Measurements from ENCODE around the gene AIF1L.
"Not testable (repeated sequence)": the region's sequence is repeated elsewhere in the genome, so short reads cannot be mapped to it uniquely, and the experiment has no call there.

Gene AIF1L

DNA sequence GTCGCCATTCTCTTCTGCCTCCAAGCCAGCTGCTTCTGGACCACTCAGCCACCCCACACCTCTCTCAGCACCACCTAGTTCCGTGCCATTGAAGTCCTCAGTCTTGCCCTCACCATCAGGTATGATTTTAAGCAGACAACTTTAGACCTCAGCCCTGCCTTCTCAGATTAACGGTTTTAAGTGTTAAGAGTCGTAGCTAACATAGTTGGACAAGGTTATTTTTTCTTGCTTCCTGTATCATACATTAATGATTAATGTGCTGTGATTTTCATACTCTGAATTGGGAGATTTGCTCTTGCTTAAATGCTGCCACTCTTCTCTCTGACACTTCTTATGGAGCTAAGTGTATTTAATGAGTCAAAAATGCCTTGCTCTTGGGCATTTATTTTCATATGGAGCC lies 49.9 kb downstream of the AIF1L start:
- DNase-seq (ENCODE audit: low read depth, low spot score) = no peak
- Histone ChIP-seq H3K36me3 (ENCODE audit: control insufficient read depth, insufficient read depth, low read length) (peaks cover 31% of the 10 kb centered on the region; the same call in 1 of the 2 replicates), H3K4me1 (ENCODE audit: control insufficient read depth, insufficient read depth, low read length) (no peaks in the 10 kb centered on the region), H3K9me3 (ENCODE audit: control insufficient read depth, insufficient read depth, low read length) (no peaks in the 10 kb centered on the region), H3K27me3 (ENCODE audit: control insufficient read depth, insufficient read depth, low read length) (no peaks in the 10 kb centered on the region), H3K4me3 (ENCODE audit: low read length) (no peak overlapping the region), H3K27ac (ENCODE audit: low read length) (no peak overlapping the region)
- WGBS (ENCODE audit: insufficient coverage, insufficient read length) = no CpG with 5 or more reads among the region's 4 CpGs

DNA sequence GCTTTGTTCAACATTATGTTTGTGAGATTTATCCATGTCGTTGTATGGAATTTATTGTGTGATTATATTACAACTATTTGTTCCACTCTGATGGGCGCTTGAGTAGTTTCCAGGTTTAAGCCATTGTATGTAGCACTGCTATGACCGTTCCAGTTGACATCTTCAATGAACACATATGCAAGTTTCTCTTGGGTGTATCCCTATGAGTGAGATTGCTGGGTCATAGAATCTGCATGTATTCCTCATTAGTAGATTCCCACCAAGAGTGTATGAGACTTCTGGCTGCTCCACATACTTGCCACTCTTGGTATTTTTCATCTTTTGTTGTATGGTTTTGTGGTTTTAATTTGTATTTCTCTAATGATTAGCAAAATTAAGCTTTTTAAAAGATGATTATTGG lies 51.9 kb downstream of the AIF1L start:
- Histone ChIP-seq H3K36me3 (ENCODE audit: control insufficient read depth, insufficient read depth, low read length) (peaks cover 31% of the 10 kb centered on the region; the same call in 1 of the 2 replicates), H3K4me3 (ENCODE audit: low read length) (no peak overlapping the region)

GRCh38 chr9:131148966-131149687 lies 52.8 kb downstream of the AIF1L start:
- Histone ChIP-seq H3K36me3 (ENCODE audit: control insufficient read depth, insufficient read depth, low read length) (peaks cover 31% of the 10 kb centered on the region; the same call in 1 of the 2 replicates), H3K27me3 (ENCODE audit: control insufficient read depth, insufficient read depth, low read length) (no peaks in the 10 kb centered on the region), H3K4me3 (ENCODE audit: low read length) (no peak overlapping the region), H3K4me1 (ENCODE audit: control insufficient read depth, insufficient read depth, low read length) (no peaks in the 10 kb centered on the region), H3K27ac (ENCODE audit: low read length) (no peak overlapping the region), H3K9me3 (ENCODE audit: control insufficient read depth, insufficient read depth, low read length) (no peaks in the 10 kb centered on the region)
- no CpG with 5 or more reads among the region's 7 CpGs for WGBS (ENCODE audit: insufficient coverage, insufficient read length)
- DNase-seq (ENCODE audit: low read depth, low spot score) = no peak

More for the DNA sequence above, 51.9 kb downstream of the AIF1L start:
- WGBS (ENCODE audit: insufficient coverage, insufficient read length) = no CpG with 5 or more reads among the region's 3 CpGs
- no peaks in the 10 kb centered on the region for H3K27me3 ChIP-seq (ENCODE audit: control insufficient read depth, insufficient read depth, low read length)
- no peaks in the 10 kb centered on the region for H3K4me1 ChIP-seq (ENCODE audit: control insufficient read depth, insufficient read depth, low read length)
- H3K9me3 ChIP-seq (ENCODE audit: control insufficient read depth, insufficient read depth, low read length) = no peaks in the 10 kb centered on the region
- no peak overlapping the region for H3K27ac ChIP-seq (ENCODE audit: low read length)
- no peak for DNase-seq (ENCODE audit: low read depth, low spot score)

GRCh38 chr9:131149688-131150053 lies 53.3 kb downstream of the AIF1L start:
- Histone ChIP-seq H3K27me3 (ENCODE audit: control insufficient read depth, insufficient read depth, low read length) (no peaks in the 10 kb centered on the region), H3K36me3 (ENCODE audit: control insufficient read depth, insufficient read depth, low read length) (peaks cover 27% of the 10 kb centered on the region; the same call in 1 of the 2 replicates), H3K27ac (ENCODE audit: low read length) (no peak overlapping the region), H3K4me1 (ENCODE audit: control insufficient read depth, insufficient read depth, low read length) (no peaks in the 10 kb centered on the region), H3K9me3 (ENCODE audit: control insufficient read depth, insufficient read depth, low read length) (no peaks in the 10 kb centered on the region), H3K4me3 (ENCODE audit: low read length) (no peak overlapping the region)
- WGBS (ENCODE audit: insufficient coverage, insufficient read length) = no CpG with 5 or more reads among the region's 5 CpGs
- DNase-seq (ENCODE audit: low read depth, low spot score) = no peak

GRCh38 chr9:131153595-131153994 lies 57.3 kb downstream of the AIF1L start:
- no peak overlapping the region for H3K4me3 ChIP-seq (ENCODE audit: low read length)
- H3K36me3 ChIP-seq (ENCODE audit: control insufficient read depth, insufficient read depth, low read length) = peaks cover 16% of the 10 kb centered on the region; the same call in 1 of the 2 replicates
- H3K9me3 ChIP-seq (ENCODE audit: control insufficient read depth, insufficient read depth, low read length) = no peaks in the 10 kb centered on the region
- H3K27me3 ChIP-seq (ENCODE audit: control insufficient read depth, insufficient read depth, low read length) = no peaks in the 10 kb centered on the region
- DNase-seq (ENCODE audit: low read depth, low spot score) = no peak
- WGBS (ENCODE audit: insufficient coverage, insufficient read length) = no CpG with 5 or more reads among the region's 4 CpGs
- H3K4me1 ChIP-seq (ENCODE audit: control insufficient read depth, insufficient read depth, low read length) = no peaks in the 10 kb centered on the region
- no peak overlapping the region for H3K27ac ChIP-seq (ENCODE audit: low read length)

DNA sequence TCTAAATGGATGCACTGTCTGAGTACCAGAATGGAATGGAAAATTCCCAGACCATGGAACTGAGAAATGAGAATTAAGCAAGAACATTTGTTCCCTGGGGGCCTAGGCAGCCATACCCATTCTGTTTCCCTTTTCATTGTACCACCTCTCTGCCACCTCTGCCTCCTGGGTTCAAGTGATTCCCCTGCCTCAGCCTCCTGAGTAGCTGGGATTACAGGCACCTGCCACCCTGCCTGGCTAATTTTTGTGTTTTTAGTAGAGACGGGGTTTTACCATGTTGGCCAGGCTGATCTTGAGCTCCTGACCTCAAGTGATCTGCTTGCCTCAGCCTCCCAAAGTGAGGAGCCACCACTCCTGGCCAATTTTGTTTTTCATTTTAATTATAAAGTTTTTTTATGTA lies 62.3 kb downstream of the AIF1L start:
- H3K27ac ChIP-seq (ENCODE audit: low read length); H3K4me1 ChIP-seq (ENCODE audit: control insufficient read depth, insufficient read depth, low read length); H3K36me3 ChIP-seq (ENCODE audit: control insufficient read depth, insufficient read depth, low read length); H3K4me3 ChIP-seq (ENCODE audit: low read length); H3K27me3 ChIP-seq (ENCODE audit: control insufficient read depth, insufficient read depth, low read length); H3K9me3 ChIP-seq (ENCODE audit: control insufficient read depth, insufficient read depth, low read length); DNase-seq (ENCODE audit: low read depth, low spot score): not testable (repeated sequence)
- no CpG with 5 or more reads among the region's 1 CpG for WGBS (ENCODE audit: insufficient coverage, insufficient read length)

DNA sequence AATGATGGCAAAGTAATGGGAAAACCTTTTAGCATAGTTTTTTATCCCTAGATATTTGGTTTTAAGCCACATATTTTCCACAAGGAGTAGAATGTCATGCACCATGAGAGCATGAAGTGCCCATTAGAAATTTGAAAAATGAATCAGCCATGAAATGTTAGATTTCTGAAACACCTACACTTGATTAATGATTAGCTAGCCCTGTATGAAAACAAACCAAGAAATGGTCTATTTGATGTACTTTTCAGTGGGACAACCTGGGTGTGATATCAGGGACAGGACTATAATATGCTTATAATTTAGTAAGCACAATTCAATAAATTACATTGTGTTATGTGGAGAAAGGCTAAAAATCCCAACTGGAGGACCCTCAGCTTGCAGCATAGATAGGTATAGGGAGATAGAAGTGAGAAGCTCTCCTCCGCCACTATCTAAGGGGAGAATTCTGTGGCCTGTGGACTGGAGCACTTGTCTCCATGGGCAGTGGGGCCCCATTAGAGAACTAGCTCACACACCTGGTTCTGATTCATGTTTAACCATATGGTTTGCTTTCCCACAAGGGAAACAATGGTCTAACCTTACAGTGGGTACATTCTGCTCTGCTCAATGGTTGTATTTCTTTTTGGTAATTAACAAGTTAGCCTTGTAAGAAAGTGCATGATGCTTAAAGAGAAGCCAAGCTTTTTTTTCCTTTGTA lies 64.2 kb downstream of the AIF1L start:
- no peak for DNase-seq (ENCODE audit: low read depth, low spot score)
- WGBS (ENCODE audit: insufficient coverage, insufficient read length) = no CpG with 5 or more reads among the region's 1 CpG
- no peaks in the 10 kb centered on the region for H3K9me3 ChIP-seq (ENCODE audit: control insufficient read depth, insufficient read depth, low read length)
- no peak overlapping the region for H3K27ac ChIP-seq (ENCODE audit: low read length)
- H3K4me3 ChIP-seq (ENCODE audit: low read length) = no peak overlapping the region
- H3K4me1 ChIP-seq (ENCODE audit: control insufficient read depth, insufficient read depth, low read length) = no peaks in the 10 kb centered on the region
- H3K36me3 ChIP-seq (ENCODE audit: control insufficient read depth, insufficient read depth, low read length) = peaks cover 3% of the 10 kb centered on the region; the same call in 1 of the 2 replicates
- H3K27me3 ChIP-seq (ENCODE audit: control insufficient read depth, insufficient read depth, low read length) = no peaks in the 10 kb centered on the region

DNA sequence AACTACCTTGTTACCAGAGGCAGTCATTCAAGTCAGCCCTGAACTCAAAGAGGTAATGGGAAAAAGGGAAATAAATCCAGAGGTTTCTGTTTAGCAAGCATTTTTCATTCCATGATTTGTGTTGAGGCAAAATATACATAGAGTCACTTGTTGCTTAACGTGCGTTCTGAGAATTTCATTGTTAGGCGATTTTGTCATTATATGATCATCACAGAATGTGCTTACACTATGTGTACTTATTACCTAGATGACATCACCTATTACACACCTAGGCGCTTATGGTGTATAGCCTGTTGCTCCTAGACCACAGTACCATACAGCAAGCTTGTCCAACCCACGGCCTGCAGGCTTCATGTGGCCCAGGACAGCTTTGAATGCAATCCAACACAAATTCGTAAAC lies 65.3 kb downstream of the AIF1L start:
- no CpG with 5 or more reads among the region's 6 CpGs for WGBS (ENCODE audit: insufficient coverage, insufficient read length)
- H3K4me3 ChIP-seq (ENCODE audit: low read length) = no peak overlapping the region
- H3K36me3 ChIP-seq (ENCODE audit: control insufficient read depth, insufficient read depth, low read length) = peaks cover 3% of the 10 kb centered on the region; the same call in 1 of the 2 replicates
- H3K4me1 ChIP-seq (ENCODE audit: control insufficient read depth, insufficient read depth, low read length) = no peaks in the 10 kb centered on the region
- H3K9me3 ChIP-seq (ENCODE audit: control insufficient read depth, insufficient read depth, low read length) = no peaks in the 10 kb centered on the region
- no peak overlapping the region for H3K27ac ChIP-seq (ENCODE audit: low read length)
- no peak for DNase-seq (ENCODE audit: low read depth, low spot score)
- H3K27me3 ChIP-seq (ENCODE audit: control insufficient read depth, insufficient read depth, low read length) = no peaks in the 10 kb centered on the region

DNA sequence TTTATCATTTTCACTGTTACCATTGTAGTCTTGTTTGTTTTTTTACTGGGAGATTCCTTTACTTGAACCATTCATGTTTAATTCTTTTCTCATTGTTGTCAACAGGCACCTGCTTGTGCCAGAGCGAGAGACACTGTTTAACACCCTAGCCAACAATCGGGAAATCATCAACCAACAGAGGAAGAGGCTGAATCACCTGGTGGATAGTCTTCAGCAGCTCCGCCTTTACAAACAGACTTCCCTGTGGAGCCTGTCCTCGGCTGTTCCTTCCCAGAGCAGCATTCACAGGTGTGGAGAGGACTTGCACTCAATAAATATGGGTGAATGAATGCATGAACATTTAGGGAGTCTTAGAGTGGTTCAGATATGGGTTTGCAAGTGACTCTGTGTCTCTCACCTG lies 66.6 kb downstream of the AIF1L start:
- no CpG with 5 or more reads among the region's 4 CpGs for WGBS (ENCODE audit: insufficient coverage, insufficient read length)
- Histone ChIP-seq H3K9me3 (ENCODE audit: control insufficient read depth, insufficient read depth, low read length) (no peaks in the 10 kb centered on the region), H3K4me1 (ENCODE audit: control insufficient read depth, insufficient read depth, low read length) (no peaks in the 10 kb centered on the region), H3K36me3 (ENCODE audit: control insufficient read depth, insufficient read depth, low read length) (peaks cover 3% of the 10 kb centered on the region; the same call in 1 of the 2 replicates), H3K4me3 (ENCODE audit: low read length) (no peak overlapping the region), H3K27me3 (ENCODE audit: control insufficient read depth, insufficient read depth, low read length) (no peaks in the 10 kb centered on the region), H3K27ac (ENCODE audit: low read length) (no peak overlapping the region)
- no peak for DNase-seq (ENCODE audit: low read depth, low spot score)

DNA sequence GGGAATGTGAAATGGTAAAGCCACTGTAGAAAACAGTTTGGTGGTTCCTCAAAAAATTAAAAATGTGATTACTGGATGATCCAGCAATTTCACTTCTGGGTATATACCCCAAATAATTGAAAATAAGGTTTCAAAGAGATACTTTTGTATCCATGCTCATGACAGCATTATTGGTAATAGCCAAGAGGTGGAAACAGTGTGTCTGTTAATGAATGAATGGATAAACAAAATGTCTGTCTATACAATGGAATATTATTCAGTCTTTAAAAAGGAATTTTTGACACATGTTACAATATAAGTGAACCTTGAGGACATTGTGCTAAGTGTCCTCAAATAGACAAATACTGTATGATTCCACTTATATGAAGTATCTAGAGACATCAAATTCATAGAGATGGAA lies 69.2 kb downstream of the AIF1L start:
- Histone ChIP-seq H3K4me3 (ENCODE audit: low read length) (no peak overlapping the region), H3K4me1 (ENCODE audit: control insufficient read depth, insufficient read depth, low read length) (no peaks in the 10 kb centered on the region), H3K27ac (ENCODE audit: low read length) (no peak overlapping the region), H3K9me3 (ENCODE audit: control insufficient read depth, insufficient read depth, low read length) (no peaks in the 10 kb centered on the region), H3K27me3 (ENCODE audit: control insufficient read depth, insufficient read depth, low read length) (no peaks in the 10 kb centered on the region), H3K36me3 (ENCODE audit: control insufficient read depth, insufficient read depth, low read length) (peaks cover 3% of the 10 kb centered on the region; the same call in 1 of the 2 replicates)
- DNase-seq (ENCODE audit: low read depth, low spot score) = no peak
